Ascending aorta (tissue), 2 donors: ENCODE results near the gene MESD. TPM values are rescaled to one million over a fixed set of nuclear protein-coding genes. Genes with fewer than 3 reads are reported as not detected.
A peak's percentile ranks its signal among the peaks of the same experiment; 100 is the strongest.

ENCODE experiments used
- DNase-seq, 2 donors: peaks; one replicate each; pipeline ENCODE4 v3.0.0-alpha.2; 2019; ENCODE audit warnings: low spot score in 2 of 2
- H3K27ac ChIP-seq, 2 donors: fragments of 200-600 bp; sonication (generic); one replicate each; pipeline ENCODE4 v1.5.1; 2016 to 2017; ENCODE audit warnings: mild to moderate bottlenecking in 1 of 2
- H3K27me3 ChIP-seq: fragments of 200-600 bp; sonication (generic); one replicate; pipeline ENCODE4 v1.5.1; 2017
- H3K36me3 ChIP-seq, 2 donors: fragments of 200-600 bp; sonication (generic); one replicate each; pipeline ENCODE4 v1.5.1; 2016
- H3K4me1 ChIP-seq, 2 donors: fragments of 200-600 bp; sonication (generic); one replicate each; pipeline ENCODE4 v1.5.1; 2016 to 2017; ENCODE audit warnings: mild to moderate bottlenecking in 1 of 2
- H3K4me3 ChIP-seq, 2 donors: fragments of 200-600 bp; sonication (generic); one replicate each; pipeline ENCODE4 v1.5.1; 2016 to 2017; ENCODE audit warnings: mild to moderate bottlenecking in 1 of 2
- H3K9me3 ChIP-seq, 2 donors: fragments of 200-600 bp; sonication (generic); one replicate each; pipeline ENCODE4 v1.5.1; 2016
- intact Hi-C: fragments of 100-400 bp; cut with DNase I; formaldehyde crosslinking; loops from one replicate; pipeline ENCODE4 v1.15.1; 2023
- total RNA-seq: library from RNA; depleted of rRNA; stranded (reverse); fragments of >200 nt; gene quantifications from one replicate; pipeline ENCODE4 v1.1.0, GENCODE V29; 2016
- TF ChIP-seq, protein P1 (sequence below), 3 experiments: fragments of 200-600 bp in 2 of 3; fragments of 450-650 bp in 1 of 3; sonication (generic) in 2 of 3; IDR thresholded peaks; one replicate each; pipeline ENCODE4 v1.5.1; 2016 to 2019; ENCODE audit warnings: antibody characterized with exemption in 3 of 3, mild to moderate bottlenecking in 1 of 3, moderate library complexity in 1 of 3

The MESD gene
- total RNA-seq, 1 donor from 2014 or later = 6.4 TPM

GRCh38 chr15:80996247-80996646 is 6.6 kb upstream of the MESD start:
- H3K27ac ChIP-seq = no peak overlapping the region
- no peaks in the 10 kb centered on the region for H3K4me1 ChIP-seq
- TF ChIP-seq, protein P1, sequence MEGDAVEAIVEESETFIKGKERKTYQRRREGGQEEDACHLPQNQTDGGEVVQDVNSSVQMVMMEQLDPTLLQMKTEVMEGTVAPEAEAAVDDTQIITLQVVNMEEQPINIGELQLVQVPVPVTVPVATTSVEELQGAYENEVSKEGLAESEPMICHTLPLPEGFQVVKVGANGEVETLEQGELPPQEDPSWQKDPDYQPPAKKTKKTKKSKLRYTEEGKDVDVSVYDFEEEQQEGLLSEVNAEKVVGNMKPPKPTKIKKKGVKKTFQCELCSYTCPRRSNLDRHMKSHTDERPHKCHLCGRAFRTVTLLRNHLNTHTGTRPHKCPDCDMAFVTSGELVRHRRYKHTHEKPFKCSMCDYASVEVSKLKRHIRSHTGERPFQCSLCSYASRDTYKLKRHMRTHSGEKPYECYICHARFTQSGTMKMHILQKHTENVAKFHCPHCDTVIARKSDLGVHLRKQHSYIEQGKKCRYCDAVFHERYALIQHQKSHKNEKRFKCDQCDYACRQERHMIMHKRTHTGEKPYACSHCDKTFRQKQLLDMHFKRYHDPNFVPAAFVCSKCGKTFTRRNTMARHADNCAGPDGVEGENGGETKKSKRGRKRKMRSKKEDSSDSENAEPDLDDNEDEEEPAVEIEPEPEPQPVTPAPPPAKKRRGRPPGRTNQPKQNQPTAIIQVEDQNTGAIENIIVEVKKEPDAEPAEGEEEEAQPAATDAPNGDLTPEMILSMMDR (IDR thresholded peaks at IDR 0.05) = peak in 1 of 3 experiments; percentile 20
- H3K27me3 ChIP-seq = no peaks in the 10 kb centered on the region
- intact Hi-C loops = loop anchor here (10.0 kb wide), 2 partner anchors 941 to 1049 kb away; partner anchors contain the start of genes MEX3B and ZFAND6
- no peaks in the 10 kb centered on the region for H3K36me3 ChIP-seq
- no peaks in the 10 kb centered on the region for H3K9me3 ChIP-seq
- no peak for DNase-seq
- no peak overlapping the region for H3K4me3 ChIP-seq

DNA sequence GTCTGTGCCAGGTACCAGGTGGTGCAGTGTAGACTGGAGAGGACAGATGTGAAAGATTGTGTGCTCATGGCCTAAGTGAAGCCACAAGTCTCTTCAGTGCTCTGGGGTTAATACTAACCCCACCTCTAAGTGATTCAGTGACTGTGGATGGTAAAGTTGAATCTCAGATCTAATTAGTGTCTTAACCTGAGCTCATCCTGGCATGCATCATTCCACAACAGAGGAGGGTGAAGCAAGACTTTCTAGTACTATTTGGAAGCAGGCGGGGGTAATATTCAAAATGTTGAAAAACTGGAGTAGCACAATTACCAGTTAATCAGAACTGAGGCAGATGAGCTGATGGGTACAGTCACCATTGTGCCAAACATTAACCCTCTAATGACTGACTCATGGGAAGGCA is 2.8 kb upstream of the MESD start:
- no peaks in the 10 kb centered on the region for H3K27me3 ChIP-seq
- TF ChIP-seq, protein P1 (IDR thresholded peaks at IDR 0.05) = no peak
- no peak overlapping the region for H3K4me3 ChIP-seq
- no peaks in the 10 kb centered on the region for H3K36me3 ChIP-seq
- intact Hi-C loops = loop anchor here (10.0 kb wide), 2 partner anchors 938 to 1052 kb away; partner anchors contain the start of genes MEX3B and ZFAND6
- H3K4me1 ChIP-seq = peaks cover 0 to 21% of the 10 kb centered on the region in 2 donors
- no peaks in the 10 kb centered on the region for H3K9me3 ChIP-seq
- no peak for DNase-seq
- no peak overlapping the region for H3K27ac ChIP-seq

DNA sequence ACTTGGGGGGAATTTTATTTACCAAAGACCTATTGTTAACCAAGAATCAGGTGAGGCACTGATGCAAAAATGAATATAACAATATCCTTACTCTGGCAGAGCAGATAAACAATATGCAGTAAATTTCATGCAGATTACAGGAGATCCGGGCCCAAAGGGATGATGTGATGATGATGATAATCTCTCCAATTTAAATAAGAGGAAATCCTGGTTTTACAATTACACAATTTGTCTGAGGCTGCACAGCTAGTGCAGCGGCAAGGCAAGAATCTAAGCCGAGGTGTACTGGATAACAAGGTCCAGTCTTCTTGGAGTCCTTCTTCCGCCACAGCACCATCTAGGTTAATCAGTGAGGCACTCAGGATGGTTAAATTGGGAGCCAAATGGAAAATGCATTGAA is 2.4 kb upstream of the MESD start:
- TF ChIP-seq, protein P1 (IDR thresholded peaks at IDR 0.05) = no peak
- Histone ChIP-seq H3K9me3 (no peaks in the 10 kb centered on the region), H3K4me1 (peaks cover 0 to 25% of the 10 kb centered on the region in 2 donors), H3K27me3 (no peaks in the 10 kb centered on the region), H3K27ac (no peak overlapping the region), H3K4me3 (no peak overlapping the region), H3K36me3 (no peaks in the 10 kb centered on the region)
- DNase-seq = peak in 1 of 2 donors; percentile 18
- intact Hi-C loops = loop anchor here (10.0 kb wide), 2 partner anchors 937 to 1053 kb away; partner anchors contain the start of genes MEX3B and ZFAND6

GRCh38 chr15:80991421-80991820 is 1.8 kb upstream of the MESD start:
- H3K27ac ChIP-seq = peak overlapping the region; percentile 91 to 92
- no peak overlapping the region for H3K4me3 ChIP-seq
- TF ChIP-seq, protein P1 (IDR thresholded peaks at IDR 0.05) = no peak
- no peaks in the 10 kb centered on the region for H3K9me3 ChIP-seq
- peaks cover 0 to 28% of the 10 kb centered on the region in 2 donors for H3K4me1 ChIP-seq
- peak in 1 of 2 donors; percentile 79 for DNase-seq
- no peaks in the 10 kb centered on the region for H3K36me3 ChIP-seq
- intact Hi-C loops = loop anchor here (2.0 to 10.0 kb wide), 3 partner anchors 59 to 1053 kb away; partner anchors contain the start of genes MEX3B and ZFAND6
- no peaks in the 10 kb centered on the region for H3K27me3 ChIP-seq

- TF ChIP-seq, protein P1 (IDR thresholded peaks at IDR 0.05) = no peak
- Histone ChIP-seq H3K36me3 (no peaks in the 10 kb centered on the region), H3K4me1 (peaks cover 0 to 29% of the 10 kb centered on the region in 2 donors), H3K4me3 (no peak overlapping the region), H3K27me3 (no peaks in the 10 kb centered on the region), H3K9me3 (no peaks in the 10 kb centered on the region), H3K27ac (peak overlapping the region; percentile 91 to 92)
- intact Hi-C loops = loop anchor here (2.0 to 10.0 kb wide), 3 partner anchors 58 to 1054 kb away; partner anchors contain the start of genes MEX3B and ZFAND6
- DNase-seq = peak in 1 of 2 donors; percentile 44
Measured at GRCh38 chr15:80990955-80991354, 1.3 kb upstream of the MESD start.
